ENCODE results near the gene PPP1R15A.

DNA sequence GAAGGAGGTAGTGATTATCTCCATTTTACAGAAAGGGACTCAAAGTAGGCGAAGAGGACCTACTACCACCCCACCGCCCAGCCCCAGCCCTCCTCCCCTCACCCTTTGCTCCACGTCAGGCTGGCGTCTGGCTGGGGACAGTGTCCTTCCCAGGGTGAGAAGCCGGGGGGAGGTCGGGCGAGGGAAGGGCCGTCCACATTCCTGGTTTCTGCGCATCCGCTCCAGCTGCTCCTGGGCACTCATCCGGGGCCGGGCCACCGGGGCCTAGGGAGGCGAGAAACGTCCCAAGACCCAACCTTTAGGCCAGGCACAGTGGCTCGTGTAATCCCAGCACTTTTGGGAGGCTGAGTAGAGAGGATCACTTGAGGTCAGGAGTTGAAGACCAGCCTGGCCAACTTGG is 31.2 kb upstream of the PPP1R15A start:
- TF ChIP-seq CTCF (IDR thresholded peaks at IDR 0.05) (no peak), POLR2A (IDR thresholded peaks at IDR 0.05) (no peak), EP300 (IDR thresholded peaks at IDR 0.05) (no peak)

Data from upper lobe of left lung (tissue), 4 donors.